Lung (tissue), 12 donors: ENCODE data around the gene SIAH3. TPM values are rescaled to one million over a fixed set of nuclear protein-coding genes. Genes with fewer than 3 reads are reported as not detected.

Source experiments
- ATAC-seq: fragments of 200-7000 bp; cut with Tn5 transposase; one replicate; pipeline ENCODE4 v1.9.1; 2020; ENCODE audit warnings: moderate number of reproducible peaks; ENCODE audit not compliant: insufficient read depth, low FRiP score
- DNase-seq, 3 donors: peaks; one replicate each; pipeline ENCODE4 v3.0.0-alpha.2; 2013 to 2017
- H3K27ac ChIP-seq, 2 donors: one replicate each; pipeline ENCODE4 v1.5.1; 2013; ENCODE audit warnings: mild to moderate bottlenecking in 2 of 2, moderate library complexity in 2 of 2, control low read depth in 1 of 2, inconsistent platforms in 1 of 2, low read depth in 1 of 2, low read length in 1 of 2
- H3K27me3 ChIP-seq, 3 donors: one replicate each; pipeline ENCODE4 v1.5.1; 2013; ENCODE audit warnings: low read length in 2 of 3; ENCODE audit not compliant: control insufficient read depth in 3 of 3, insufficient read depth in 3 of 3
- H3K36me3 ChIP-seq, 4 donors: one replicate each; pipeline ENCODE4 v1.5.1; 2013; ENCODE audit warnings: low read length in 4 of 4, mild to moderate bottlenecking in 1 of 4, moderate library complexity in 1 of 4; ENCODE audit not compliant: control insufficient read depth in 4 of 4, insufficient read depth in 4 of 4
- H3K4me1 ChIP-seq, 5 donors: one replicate each; pipeline ENCODE4 v1.5.1; 2013; ENCODE audit warnings: low read length in 5 of 5, mild to moderate bottlenecking in 2 of 5, moderate library complexity in 1 of 5; ENCODE audit not compliant: control insufficient read depth in 5 of 5, insufficient read depth in 5 of 5
- H3K4me3 ChIP-seq: one replicate; pipeline ENCODE4 v1.5.1; 2013; ENCODE audit warnings: mild to moderate bottlenecking, control low read depth, moderate library complexity
- H3K9ac ChIP-seq, 2 donors: one replicate each; pipeline ENCODE4 v1.5.1; 2013; ENCODE audit warnings: low read length in 2 of 2, control low read depth in 1 of 2; ENCODE audit not compliant: insufficient read depth in 1 of 2
- H3K9me3 ChIP-seq, 4 donors: one replicate each; pipeline ENCODE4 v1.5.1; 2013; ENCODE audit warnings: low read length in 3 of 4, mild to moderate bottlenecking in 1 of 4, moderate library complexity in 1 of 4; ENCODE audit not compliant: control insufficient read depth in 4 of 4, insufficient read depth in 3 of 4
- WGBS, 2 donors: extraction: QIAGEN DNeasy Blood & Tissue Kit; methylation state at CpG; one replicate each; pipeline ENCODE4 v1.1.7; 2013; 5-methylcytosine and 5-hydroxymethylcytosine counted together
- polyA plus RNA-seq, 2 donors: library from polyadenylated mRNA; stranded (reverse); fragments of 200-250 nt; gene quantifications; one replicate each; pipeline ENCODE4 v1.2.1, GENCODE V29; 2013
- total RNA-seq, 2 donors: library from RNA; depleted of rRNA in 1 of 2; stranded (reverse); fragments of >200 nt in 1 of 2; gene quantifications; one replicate each; pipeline ENCODE4 v1.2.1, GENCODE V29; 2014 to 2021
- TF ChIP-seq, protein P1 (sequence below): IDR thresholded peaks from 2 replicates; pipeline ENCODE4 v1.5.1; 2012; ENCODE audit warnings: mild to moderate bottlenecking; ENCODE audit errors: control extremely low read depth, extremely low read depth
- donor health status: control.
- donor health status: control.
- donor health status: Bipolar disorder and iron deficiency.
- donor health status: healthy.
- donor health status: DM: yes; HTN: yes; CAD: no.

SIAH3 gene
- total and polyA plus RNA-seq, 4 donors = 0.03 to 0.31 (median 0.05) TPM

DNA sequence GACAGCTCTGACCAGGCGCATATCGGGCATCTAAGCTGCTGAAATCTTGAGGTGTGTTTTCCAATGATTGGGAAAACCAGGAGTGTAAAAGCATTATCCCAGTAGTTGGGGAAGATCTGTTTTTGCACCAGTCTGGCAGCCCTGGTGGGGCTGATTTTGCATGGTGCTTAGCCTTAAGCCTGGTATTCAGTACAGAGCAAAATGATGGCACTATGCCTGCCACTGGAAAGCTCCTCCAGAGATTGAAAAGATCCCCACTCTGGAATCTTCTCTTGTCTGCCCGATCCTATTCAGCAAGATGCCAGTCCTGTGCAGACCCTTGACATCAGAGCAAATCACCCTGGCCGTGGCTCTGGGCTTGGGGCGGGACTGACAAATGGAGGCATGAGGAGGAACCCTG is 44.7 kb upstream of the SIAH3 start:
- Histone ChIP-seq H3K36me3 (no peaks in the 10 kb centered on the region), H3K27me3 (peaks cover 0 to 17% (median 0%) of the 10 kb centered on the region in 3 donors), H3K9ac (no peak overlapping the region), H3K4me3 (no peak overlapping the region), H3K4me1 (peaks cover 0 to 7% (median 0%) of the 10 kb centered on the region in 5 donors), H3K9me3 (no peaks in the 10 kb centered on the region), H3K27ac (no peak overlapping the region)
- TF ChIP-seq, protein P1, sequence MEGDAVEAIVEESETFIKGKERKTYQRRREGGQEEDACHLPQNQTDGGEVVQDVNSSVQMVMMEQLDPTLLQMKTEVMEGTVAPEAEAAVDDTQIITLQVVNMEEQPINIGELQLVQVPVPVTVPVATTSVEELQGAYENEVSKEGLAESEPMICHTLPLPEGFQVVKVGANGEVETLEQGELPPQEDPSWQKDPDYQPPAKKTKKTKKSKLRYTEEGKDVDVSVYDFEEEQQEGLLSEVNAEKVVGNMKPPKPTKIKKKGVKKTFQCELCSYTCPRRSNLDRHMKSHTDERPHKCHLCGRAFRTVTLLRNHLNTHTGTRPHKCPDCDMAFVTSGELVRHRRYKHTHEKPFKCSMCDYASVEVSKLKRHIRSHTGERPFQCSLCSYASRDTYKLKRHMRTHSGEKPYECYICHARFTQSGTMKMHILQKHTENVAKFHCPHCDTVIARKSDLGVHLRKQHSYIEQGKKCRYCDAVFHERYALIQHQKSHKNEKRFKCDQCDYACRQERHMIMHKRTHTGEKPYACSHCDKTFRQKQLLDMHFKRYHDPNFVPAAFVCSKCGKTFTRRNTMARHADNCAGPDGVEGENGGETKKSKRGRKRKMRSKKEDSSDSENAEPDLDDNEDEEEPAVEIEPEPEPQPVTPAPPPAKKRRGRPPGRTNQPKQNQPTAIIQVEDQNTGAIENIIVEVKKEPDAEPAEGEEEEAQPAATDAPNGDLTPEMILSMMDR = no peak
- ATAC-seq = no peak
- DNase-seq = no peak
- 87 to 91% methylated on average over 5 of the region's 5 CpGs for WGBS, 2 donors

DNA sequence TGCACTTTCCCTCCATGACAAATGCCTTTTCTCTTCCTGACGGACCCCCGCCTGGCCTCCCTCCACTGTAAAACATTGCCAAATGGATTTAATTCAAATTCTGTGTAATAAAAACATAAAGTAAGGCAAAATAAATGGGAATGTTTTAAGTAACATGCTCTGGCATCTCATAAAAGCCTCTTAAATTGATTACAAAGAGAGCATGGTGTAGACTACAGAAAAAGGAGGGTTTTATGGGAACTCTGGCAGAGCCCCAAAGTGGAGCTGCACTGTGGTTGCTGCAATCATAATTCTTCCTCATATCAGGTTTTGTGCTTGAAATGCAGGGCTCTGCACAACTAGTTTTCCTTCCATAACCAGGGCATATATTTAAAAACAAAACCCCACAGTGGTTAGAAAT is 44.3 kb upstream of the SIAH3 start:
- Histone ChIP-seq H3K27me3 (peaks cover 0 to 17% (median 0%) of the 10 kb centered on the region in 3 donors), H3K9me3 (no peaks in the 10 kb centered on the region), H3K4me1 (peaks cover 0 to 7% (median 0%) of the 10 kb centered on the region in 5 donors), H3K27ac (no peak overlapping the region), H3K4me3 (no peak overlapping the region), H3K36me3 (no peaks in the 10 kb centered on the region), H3K9ac (no peak overlapping the region)
- ATAC-seq = no peak
- peak in 2 of 3 donors; percentile 43 to 78 for DNase-seq
- WGBS, 2 donors = 81 to 95% methylated on average over 2 of the region's 2 CpGs
- TF ChIP-seq, protein P1 = no peak

GRCh38 chr13:45892513-45892912 is 41.0 kb upstream of the SIAH3 start:
- Histone ChIP-seq H3K4me1 (peaks cover 0 to 7% (median 0%) of the 10 kb centered on the region in 5 donors), H3K36me3 (no peaks in the 10 kb centered on the region), H3K9me3 (no peaks in the 10 kb centered on the region), H3K27ac (no peak overlapping the region), H3K9ac (no peak overlapping the region), H3K27me3 (peaks cover 0 to 9% (median 0%) of the 10 kb centered on the region in 3 donors), H3K4me3 (no peak overlapping the region)
- TF ChIP-seq, protein P1 = no peak
- ATAC-seq (no peak), DNase-seq (no peak)

- Histone ChIP-seq H3K4me3 (peak overlapping the region; percentile 8), H3K27me3 (peaks cover 0 to 8% (median 0%) of the 10 kb centered on the region in 3 donors), H3K9ac (no peak overlapping the region), H3K9me3 (no peaks in the 10 kb centered on the region), H3K4me1 (no peaks in the 10 kb centered on the region), H3K36me3 (no peaks in the 10 kb centered on the region), H3K27ac (no peak overlapping the region)
- DNase-seq (no peak), ATAC-seq (no peak)
- WGBS, 2 donors = 91 to 97% methylated on average over 5 of the region's 5 CpGs
- TF ChIP-seq, protein P1 = no peak
Observed at GRCh38 chr13:45889590-45890243, 38.2 kb upstream of the SIAH3 start.
